HG02885 (cell line): Measurements from ENCODE around the gene LOXL3.

ENCODE experiments used
- ATAC-seq: cut with Tn5 transposase; IDR thresholded peaks from one replicate; pipeline ENCODE4 v1.9.1; 2021; ENCODE audit warnings: mild to moderate bottlenecking; ENCODE audit not compliant: unreplicated experiment, poor library complexity

The LOXL3 gene

DNA sequence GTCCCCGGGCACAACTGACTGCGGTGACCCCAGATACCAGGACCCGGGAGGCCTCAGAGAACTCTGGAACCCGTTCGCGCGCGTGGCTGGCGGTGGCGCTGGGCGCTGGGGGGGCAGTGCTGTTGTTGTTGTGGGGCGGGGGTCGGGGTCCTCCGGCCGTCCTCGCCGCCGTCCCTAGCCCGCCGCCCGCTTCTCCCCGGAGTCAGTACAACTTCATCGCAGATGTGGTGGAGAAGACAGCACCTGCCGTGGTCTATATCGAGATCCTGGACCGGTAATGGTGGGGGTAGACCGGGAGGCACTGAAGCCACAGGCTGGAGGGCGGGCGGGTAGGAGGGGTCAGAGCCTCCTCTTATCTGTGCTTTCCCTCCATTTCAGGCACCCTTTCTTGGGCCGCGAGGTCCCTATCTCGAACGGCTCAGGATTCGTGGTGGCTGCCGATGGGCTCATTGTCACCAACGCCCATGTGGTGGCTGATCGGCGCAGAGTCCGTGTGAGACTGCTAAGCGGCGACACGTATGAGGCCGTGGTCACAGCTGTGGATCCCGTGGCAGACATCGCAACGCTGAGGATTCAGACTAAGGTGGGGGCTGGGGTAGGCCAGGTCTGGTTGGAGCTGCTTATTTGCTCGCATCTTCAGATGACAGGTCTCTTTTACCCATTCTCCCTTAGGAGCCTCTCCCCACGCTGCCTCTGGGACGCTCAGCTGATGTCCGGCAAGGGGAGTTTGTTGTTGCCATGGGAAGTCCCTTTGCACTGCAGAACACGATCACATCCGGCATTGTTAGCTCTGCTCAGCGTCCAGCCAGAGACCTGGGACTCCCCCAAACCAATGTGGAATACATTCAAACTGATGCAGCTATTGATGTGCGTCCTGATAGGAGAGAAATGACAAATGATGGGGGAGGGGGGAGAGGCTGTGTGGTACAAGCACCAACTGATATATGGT is 23.2 kb downstream of the LOXL3 start:
- peak; percentile 25 for ATAC-seq

DNA sequence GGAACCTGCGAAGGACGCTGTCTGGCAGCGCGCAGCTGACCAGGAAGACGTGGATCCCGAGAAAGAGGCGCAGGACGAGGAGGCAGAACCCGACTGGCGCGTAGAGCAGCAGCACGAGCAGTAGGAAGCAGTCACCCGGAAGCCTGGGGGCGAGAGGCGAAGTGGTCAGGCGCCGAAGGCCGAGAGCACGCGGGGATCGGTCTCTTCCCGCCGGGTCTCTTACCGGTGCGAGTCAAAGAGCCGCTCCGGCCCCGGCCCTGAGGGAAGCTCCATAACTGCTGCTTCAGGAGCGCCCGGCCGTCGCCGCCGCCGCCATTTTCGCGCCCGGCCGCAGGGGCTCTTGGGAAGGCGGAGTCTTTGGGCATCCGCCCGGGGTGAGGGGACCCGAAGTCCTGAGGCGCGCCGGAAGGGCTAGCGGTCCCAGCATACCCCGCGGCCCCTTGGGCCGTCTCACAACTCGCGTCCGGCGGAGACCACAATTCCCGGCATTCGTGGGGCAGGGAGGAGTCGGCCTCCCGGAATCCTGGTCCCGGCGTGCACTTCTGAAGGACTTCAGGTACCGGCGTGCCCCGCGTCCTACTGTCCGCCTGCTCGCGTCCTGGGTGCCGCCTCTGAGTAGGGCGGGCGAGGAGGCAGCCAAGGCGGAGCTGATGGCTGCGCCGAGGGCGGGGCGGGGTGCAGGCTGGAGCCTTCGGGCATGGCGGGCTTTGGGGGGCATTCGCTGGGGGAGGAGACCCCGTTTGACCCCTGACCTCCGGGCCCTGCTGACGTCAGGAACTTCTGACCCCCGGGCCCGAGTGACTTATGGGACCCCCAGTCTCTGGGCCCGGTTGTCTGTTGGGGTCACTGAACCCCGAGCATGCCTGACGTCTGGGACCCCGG is 24.1 kb downstream of the LOXL3 start, which contains the start of the genes AUP1 and HTRA2:
Gene AUP1 (minus strand): TSS at position 350 of the 882 bp plus-strand sequence. CDS start 77 bp downstream, at position 273.
Gene HTRA2 (plus strand): TSS at position 577 of the 882 bp plus-strand sequence. CDS start 74 bp downstream, at position 651.
- peak; percentile 82 for ATAC-seq

DNA sequence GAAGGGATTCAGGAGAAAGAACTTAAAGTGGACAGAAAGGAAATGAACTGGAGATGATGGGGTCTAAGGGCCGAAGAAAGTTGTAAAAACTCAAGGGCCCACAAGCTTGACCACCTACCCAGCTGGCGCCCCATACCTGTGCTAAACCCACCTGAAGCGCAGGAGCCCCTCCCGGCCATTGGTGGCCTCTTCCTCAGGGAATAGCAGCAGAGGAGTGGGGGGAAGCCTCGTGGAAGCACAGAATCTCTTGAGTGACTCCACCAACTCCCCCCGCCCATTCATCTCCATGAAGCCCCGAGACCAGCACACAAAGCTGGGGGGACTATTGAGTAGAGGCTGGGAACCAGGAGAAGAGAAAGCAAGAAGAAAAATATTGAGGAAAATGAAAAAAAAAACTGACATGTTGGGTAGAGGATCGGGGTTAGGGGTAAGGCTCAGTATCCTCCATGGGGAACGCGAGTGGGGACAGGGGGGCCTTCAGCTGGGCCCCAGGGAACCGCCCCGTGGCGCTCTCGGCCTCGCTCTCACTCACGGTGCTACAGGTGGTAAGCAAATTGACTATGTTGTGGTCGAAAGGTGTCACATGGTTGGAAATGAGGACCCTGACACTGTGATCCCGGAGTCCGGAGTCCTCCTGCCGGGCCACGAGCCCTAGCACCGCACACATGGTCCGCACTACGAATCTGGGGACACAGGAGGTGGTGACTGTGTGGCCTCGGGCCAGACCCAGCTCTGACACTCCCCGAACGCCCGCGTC is 25.0 kb downstream of the LOXL3 start:
- peak; percentile 5 for ATAC-seq

DNA sequence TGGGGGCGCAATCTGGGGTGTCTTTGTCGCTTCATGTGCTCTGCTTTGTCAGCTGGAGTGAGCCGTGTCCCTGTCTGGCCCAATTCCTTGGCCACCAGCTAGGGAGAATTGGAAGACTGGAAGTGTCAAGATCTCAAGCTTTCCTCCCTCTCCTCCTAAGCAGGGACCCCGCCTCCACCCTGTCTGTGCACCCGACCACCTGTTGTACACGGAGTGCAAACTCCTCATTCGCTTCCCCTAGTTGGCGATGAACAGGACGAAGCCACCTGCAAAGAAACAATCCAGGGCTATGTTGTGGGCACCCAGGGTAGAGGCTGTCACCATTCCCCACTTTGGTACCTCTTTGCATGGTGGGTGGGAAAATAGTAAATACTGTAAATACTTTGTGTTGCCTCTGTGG is 26.0 kb downstream of the LOXL3 start:
- ATAC-seq = no peak

DNA sequence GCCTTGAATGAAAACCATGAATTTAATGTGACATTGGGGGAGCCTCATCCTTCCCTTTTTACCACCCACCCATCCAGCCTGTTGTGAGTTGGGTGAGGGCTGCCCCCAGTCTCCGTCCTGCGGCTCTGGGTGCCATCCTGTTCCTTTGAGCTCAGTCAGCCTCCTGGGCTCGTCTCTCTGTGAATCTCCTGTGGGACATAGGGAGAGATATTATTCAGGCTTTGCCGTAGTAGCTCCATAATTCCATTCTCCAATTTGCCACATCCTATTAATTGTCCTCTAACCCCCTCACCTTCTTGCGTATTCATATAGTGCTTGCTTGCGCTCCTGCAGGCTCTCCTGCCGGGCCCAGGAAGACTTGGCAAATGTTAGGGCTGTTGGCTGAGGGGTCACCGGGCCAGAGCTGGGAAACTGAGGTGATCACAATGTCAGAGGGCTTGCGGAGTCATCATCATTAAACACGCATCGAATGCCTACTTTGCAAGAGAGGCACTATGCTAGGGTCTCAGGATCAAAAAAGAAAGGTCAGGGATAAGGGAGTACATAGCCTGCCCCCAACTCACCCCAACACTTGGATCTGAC is 27.0 kb downstream of the LOXL3 start:
- no peak for ATAC-seq

DNA sequence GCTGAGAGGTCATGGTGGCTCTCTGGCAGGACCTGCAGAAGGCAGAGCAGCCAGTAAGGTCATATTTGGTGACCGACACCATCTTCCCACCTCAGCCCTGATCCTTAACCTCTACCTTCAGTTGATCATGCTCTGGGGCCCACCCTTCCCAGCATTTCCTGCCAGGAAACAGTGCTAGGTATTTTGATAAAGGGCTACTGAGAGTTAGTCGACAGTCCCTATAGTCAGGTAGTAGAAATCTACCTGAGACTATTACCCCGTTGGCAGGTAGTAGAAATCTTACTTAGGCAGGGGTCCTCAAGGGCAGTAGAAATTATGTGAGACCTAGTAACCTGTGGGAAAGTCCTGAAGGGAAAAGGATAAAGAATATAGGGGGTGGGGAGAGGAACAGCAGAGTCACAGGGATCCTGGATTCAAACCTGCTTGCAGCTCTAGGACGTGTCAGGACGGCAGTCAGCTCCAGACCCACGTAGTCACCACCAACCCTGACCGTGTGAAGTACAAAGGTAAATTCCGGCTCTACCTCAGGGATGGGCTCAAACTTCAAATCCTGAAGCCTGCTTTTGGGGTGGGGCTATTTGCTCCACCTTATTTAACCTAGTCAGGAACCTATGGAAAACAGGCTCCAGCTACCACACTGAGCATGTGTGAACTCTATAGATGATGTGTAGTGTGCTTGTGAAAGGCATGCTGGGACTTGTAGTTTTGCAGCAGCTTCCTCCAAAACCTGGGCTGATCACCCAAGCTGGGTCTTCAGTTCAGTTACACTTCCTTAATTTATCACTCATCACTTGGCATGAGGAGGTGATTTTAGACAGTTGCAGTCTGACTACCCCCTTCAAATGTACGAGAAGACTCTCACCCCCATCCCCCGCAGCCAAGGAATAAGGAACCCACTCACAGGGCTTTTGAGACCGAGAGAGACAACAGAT is 27.8 kb downstream of the LOXL3 start, which contains the start of gene DQX1:
Gene DQX1 (minus strand): TSS at position 515 of the 932 bp plus-strand sequence. CDS start 502 bp downstream, at position 13.
- no peak for ATAC-seq

DNA sequence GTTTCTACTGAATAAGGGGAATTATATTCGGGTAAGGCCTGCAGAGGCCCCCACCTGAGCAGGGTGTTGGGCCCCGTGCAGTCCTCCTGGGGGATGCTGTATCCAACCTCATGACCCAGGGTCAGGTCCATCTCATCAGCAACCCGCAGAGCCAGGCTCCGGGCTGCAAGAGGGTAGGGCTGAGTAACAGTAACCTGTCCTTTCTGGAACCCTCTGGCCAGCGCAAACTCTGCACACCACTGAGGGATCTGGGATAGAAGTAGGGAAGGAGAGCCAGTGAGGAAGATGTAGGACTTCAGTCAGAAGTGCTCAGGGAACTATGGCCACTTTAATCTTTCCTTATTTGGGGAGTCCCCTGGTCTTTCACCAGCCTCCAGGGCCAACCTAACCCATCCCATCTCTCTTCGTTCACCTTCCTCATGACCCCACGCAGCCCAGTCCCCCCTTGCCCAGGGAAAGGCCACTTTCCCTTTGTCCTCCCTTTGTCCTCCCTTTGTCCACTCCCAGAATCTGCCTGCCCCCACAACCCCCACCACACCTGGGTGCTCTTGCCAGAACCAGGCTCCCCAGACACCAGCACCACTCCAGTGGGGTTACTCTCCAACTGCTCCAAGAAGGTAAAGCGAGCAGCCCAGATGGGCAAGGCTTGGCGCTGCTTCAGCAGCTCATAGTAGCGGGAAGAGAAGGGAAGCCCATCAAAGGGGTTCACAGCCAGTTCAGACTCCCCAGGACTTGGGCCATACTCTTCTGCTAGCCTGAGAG is 28.6 kb downstream of the LOXL3 start:
- ATAC-seq = no peak

DNA sequence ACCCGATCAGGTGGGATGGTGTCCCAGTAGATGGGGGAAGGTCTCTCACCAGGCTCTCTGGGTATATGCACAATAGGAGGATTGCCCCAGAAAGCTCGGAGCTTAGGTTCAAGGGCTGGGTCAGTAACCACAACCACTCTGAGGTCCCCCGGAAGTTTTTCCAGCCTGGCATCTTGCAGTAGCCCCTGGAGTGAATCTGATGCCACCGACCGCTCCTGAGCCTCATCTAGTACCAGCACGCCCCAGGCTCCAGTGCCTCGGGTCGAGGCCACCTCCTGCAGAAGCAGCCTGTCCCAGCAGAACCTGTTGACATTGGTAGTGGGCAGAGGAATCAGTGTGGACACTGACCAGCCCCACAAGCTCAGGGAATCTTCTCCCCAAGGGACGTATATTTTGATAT is 29.7 kb downstream of the LOXL3 start:
- ATAC-seq = no peak

DNA sequence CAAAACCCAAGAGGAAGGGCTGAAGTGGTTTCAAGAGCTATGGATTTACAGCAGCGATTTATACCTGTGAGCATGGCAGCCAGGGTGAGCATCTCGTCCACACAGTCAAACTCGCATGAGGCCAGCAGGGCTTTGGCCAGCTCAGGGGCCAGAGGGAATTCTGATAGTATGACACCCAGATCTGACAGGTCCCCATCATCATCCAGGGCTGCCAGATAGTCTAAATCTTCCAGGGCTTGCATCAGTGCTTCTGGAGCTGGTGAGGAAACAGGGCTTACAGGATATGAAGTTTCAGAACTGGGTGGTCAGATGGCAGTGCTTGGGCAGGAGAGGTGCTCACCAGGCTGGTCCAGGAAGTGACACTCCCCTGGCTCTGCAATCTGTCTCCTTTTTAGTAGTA is 31.2 kb downstream of the LOXL3 start:
- ATAC-seq = no peak

DNA sequence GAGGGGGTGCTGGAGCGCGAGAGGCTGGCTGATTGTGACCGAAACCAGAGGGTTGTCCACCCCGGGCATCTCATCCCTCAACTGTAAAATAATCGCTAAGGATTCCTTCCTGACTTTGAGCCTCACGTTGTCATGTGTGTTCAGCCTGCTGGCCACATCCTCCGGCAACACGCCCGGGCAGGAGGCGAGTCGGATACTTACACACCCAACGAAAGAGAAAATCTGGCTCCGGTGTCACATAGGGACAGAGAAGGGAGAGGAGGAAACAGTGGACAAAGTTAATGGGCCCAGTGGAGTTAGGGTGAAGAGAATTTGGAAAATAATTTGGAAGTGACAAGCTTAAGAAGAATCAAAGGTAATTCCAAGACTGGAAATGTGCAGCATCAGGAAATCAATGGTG is 37.1 kb downstream of the LOXL3 start:
- ATAC-seq = no peak

DNA sequence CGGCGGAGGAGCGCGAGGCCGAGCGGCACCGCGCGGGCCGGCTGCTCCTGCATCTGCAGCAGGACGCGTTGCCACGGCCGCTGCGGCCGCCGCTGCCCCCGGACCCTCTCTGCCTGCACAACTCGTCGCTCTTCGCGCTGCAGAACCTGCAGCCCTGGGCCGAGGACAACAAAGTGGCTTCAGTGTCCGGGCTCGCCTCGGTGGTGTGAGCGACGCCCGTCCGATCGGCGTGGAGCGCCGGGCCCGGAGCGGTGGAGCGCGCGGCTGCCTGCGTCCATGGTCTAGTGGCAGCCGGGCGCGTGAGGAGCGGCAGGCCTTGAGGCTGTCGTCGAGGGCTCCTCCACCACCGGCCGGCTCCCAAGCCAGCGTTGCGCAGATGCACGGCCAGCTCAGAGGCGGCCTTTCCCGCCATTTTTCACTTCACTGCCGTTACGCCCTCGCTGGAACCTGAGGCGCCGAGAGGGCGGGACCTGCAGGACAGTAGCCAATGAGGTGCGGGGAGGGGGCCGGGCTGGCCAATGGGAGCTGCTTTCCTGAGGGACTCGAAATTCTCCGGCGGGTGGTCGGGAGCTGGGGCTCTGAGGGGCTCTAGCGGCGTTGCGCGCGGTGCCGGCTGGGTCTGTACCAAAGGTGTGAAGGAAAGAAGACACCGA is 37.6 kb downstream of the LOXL3 start:
- peak; percentile 75 for ATAC-seq

DNA sequence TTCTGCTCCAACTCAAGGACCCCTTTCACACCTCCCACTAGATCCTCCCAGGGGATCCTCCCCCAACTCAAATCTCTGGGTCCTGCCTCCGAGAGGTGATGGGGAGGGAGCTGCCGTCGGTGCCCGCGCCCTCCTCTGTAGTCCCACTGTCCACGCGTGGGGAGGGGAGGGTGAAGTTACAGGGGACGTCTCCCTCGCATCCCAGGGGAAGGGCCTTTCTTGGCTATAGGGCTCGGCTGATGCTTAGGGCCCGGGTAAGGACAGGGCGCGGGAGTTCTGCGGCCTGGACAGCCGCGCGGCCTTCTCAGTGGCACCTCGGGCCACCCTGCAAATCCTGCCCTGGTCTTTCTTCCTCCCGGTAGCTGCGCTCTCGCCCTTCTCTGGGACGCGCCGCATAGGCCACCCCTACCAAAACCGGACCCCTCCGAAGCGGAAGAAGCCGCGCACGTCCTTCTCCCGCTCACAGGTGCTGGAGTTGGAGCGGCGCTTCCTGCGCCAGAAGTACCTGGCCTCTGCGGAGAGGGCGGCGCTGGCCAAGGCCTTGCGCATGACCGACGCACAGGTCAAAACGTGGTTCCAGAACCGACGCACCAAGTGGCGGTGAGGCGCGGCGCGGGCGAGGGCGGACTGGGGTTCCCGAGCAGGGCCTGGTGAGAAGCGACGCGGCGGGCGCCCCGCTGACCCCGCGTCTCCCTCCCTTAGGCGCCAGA is 38.3 kb downstream of the LOXL3 start:
- ATAC-seq = peak; percentile 24

DNA sequence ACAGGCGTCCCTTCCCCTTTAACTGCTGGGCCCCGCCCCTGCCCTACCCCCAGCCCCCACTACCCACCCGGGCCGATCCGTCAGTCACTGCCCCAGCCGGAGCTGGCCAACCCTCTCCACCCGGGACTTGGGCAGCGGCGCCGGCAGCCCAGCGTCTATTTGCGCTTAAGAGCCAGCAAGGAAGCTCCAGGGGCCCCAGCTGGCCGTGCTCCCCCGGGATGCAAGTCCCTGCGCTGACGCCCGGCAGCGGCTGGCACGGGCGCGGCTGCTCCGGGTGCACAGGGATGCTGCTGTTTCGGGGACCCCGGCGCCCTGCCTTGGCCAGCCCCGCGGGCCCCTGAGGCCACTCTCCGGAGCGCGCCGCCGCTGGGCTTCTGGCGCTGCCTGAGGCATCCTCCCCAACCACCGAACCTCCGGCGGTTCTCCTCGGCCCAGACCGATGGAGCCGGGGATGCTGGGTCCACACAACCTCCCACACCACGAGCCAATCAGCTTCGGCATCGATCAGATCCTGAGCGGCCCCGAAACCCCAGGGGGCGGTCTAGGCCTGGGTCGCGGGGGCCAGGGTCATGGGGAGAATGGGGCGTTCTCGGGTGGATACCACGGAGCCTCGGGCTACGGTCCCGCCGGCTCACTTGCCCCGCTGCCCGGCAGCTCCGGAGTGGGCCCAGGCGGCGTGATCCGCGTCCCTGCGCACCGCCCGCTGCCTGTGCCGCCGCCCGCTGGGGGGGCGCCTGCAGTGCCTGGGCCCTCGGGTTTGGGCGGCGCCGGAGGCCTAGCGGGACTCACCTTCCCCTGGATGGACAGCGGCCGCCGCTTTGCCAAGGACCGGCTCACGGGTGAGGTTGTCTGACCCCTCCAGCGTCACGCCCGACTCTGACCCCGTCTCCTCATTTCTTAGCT is 39.1 kb downstream of the LOXL3 start, which contains the start of gene TLX2:
Gene TLX2 (plus strand): TSS at position 83 of the 903 bp plus-strand sequence. CDS start 357 bp downstream, at position 440.
- no peak for ATAC-seq

DNA sequence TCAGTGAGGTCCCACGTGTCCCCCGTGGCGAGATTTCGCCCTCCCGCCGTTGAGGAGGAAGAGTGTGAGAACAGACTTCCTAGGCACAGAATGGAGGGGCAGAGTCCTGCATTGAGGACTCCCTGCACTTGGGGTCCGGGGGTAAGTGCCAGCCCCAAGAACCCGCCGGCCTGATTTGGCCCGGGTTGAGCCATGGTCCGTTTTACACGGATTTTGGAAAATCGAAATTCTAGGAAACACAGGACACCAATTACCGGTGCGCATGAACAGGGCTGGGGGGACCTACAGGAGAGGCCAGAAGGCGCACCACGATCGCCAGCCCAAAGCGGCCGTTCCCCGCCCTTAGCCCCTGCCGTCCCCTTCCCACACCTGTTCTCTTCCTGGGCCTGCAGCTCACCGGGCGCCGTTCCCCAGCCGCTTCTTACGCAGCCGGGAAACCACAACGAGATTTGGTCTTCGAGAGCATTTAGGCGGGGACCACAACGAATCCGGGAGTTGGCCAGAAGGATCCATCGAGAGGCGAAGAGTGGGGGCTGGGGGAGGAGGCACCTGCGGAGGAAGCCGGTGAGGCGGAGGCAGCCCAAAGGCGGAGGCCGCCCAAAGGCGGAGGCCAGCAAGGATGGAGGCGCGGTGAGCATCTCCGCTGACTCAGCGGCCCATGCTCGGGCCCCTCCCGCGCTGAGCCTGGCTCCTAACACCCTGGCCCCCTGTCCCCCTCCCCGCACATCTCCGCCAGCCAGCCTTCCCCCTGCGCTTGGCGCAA is 40.0 kb downstream of the LOXL3 start:
- no peak for ATAC-seq
